ENCODE results near the gene C1orf56.

- TF ChIP-seq POLR2A (IDR thresholded peaks at IDR 0.05) = no peak
- TF ChIP-seq, protein P1, sequence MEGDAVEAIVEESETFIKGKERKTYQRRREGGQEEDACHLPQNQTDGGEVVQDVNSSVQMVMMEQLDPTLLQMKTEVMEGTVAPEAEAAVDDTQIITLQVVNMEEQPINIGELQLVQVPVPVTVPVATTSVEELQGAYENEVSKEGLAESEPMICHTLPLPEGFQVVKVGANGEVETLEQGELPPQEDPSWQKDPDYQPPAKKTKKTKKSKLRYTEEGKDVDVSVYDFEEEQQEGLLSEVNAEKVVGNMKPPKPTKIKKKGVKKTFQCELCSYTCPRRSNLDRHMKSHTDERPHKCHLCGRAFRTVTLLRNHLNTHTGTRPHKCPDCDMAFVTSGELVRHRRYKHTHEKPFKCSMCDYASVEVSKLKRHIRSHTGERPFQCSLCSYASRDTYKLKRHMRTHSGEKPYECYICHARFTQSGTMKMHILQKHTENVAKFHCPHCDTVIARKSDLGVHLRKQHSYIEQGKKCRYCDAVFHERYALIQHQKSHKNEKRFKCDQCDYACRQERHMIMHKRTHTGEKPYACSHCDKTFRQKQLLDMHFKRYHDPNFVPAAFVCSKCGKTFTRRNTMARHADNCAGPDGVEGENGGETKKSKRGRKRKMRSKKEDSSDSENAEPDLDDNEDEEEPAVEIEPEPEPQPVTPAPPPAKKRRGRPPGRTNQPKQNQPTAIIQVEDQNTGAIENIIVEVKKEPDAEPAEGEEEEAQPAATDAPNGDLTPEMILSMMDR (IDR thresholded peaks at IDR 0.05 in 8 of 11, conservative IDR thresholded peaks at IDR 0.05 in 3 of 11) = no peak
These were observed 50.6 kb downstream of the C1orf56 start for GRCh38 chr1:151098126-151098525.

Measured in spleen (tissue), 7 donors.